Astrocyte (in vitro differentiated cells and primary cell): Measurements from ENCODE around the gene IGDCC3. TPM values are rescaled to one million over a fixed set of nuclear protein-coding genes. Genes with fewer than 3 reads are reported as not detected.

Experiments used
- DNase-seq: peaks from one replicate; pipeline ENCODE4 v3.0.0-alpha.2; 2010; ENCODE audit warnings: low read depth
- FAIRE-seq: peaks from 2 replicates; lab custom pipeline; 2011; peaks lifted over from hg19 to GRCh38; lab: Jason Lieb, UNC
- H2AFZ ChIP-seq: 2 replicates; pipeline ENCODE4 v1.6.0; 2012; ENCODE audit warnings: low read depth, low read length, inconsistent platforms
- H3K27ac ChIP-seq: 2 replicates; pipeline ENCODE4 v1.5.1; 2011; ENCODE audit warnings: low read depth, low read length, inconsistent platforms
- H3K27me3 ChIP-seq: 2 replicates; pipeline ENCODE4 v1.6.0; 2011; ENCODE audit warnings: low read length, inconsistent platforms; ENCODE audit not compliant: insufficient read depth
- H3K36me3 ChIP-seq: 2 replicates; pipeline ENCODE4 v1.5.1; 2011; ENCODE audit warnings: low read length, inconsistent platforms; ENCODE audit not compliant: insufficient read depth
- H3K4me1 ChIP-seq: 2 replicates; pipeline ENCODE4 v1.5.1; 2011; ENCODE audit warnings: low read length, inconsistent platforms; ENCODE audit not compliant: insufficient read depth
- H3K4me2 ChIP-seq: 2 replicates; pipeline ENCODE4 v1.6.0; 2012; ENCODE audit warnings: low read length, inconsistent platforms
- H3K4me3 ChIP-seq: 2 replicates; pipeline ENCODE4 v1.5.1; 2011; ENCODE audit warnings: low read depth, mild to moderate bottlenecking, low read length, inconsistent platforms; ENCODE audit not compliant: insufficient read depth
- H3K79me2 ChIP-seq: 2 replicates; pipeline ENCODE4 v1.6.0; 2012; ENCODE audit warnings: mild to moderate bottlenecking, low read length, inconsistent platforms; ENCODE audit not compliant: insufficient read depth
- H3K9ac ChIP-seq: 2 replicates; pipeline ENCODE4 v1.6.0; 2012; ENCODE audit warnings: mild to moderate bottlenecking, low read length, inconsistent platforms
- H3K9me3 ChIP-seq: 2 replicates; pipeline ENCODE4 v1.5.1; 2012; ENCODE audit warnings: low read depth, mild to moderate bottlenecking, low read length, inconsistent platforms; ENCODE audit not compliant: insufficient read depth
- H4K20me1 ChIP-seq: 2 replicates; pipeline ENCODE4 v1.6.0; 2012; ENCODE audit warnings: low read length, inconsistent platforms; ENCODE audit not compliant: insufficient read depth
- H3K27ac Mint-ChIP-seq: one replicate; pipeline ENCODE4 v1.8.0; 2021; ENCODE audit warnings: mild to moderate bottlenecking, mixed read lengths; ENCODE audit not compliant: unreplicated experiment
- H3K27me3 Mint-ChIP-seq: one replicate; pipeline ENCODE4 v1.8.0; 2021; ENCODE audit warnings: low read depth, mixed read lengths; ENCODE audit not compliant: unreplicated experiment
- H3K36me3 Mint-ChIP-seq: one replicate; pipeline ENCODE4 v1.8.0; 2021; ENCODE audit warnings: low read depth, mixed read lengths; ENCODE audit not compliant: unreplicated experiment
- H3K4me1 Mint-ChIP-seq: one replicate; pipeline ENCODE4 v1.8.0; 2021; ENCODE audit warnings: low read depth, mixed read lengths; ENCODE audit not compliant: unreplicated experiment
- H3K4me3 Mint-ChIP-seq: one replicate; pipeline ENCODE4 v1.8.0; 2021; ENCODE audit warnings: mild to moderate bottlenecking, moderate library complexity, mixed read lengths; ENCODE audit not compliant: unreplicated experiment
- H3K9me3 Mint-ChIP-seq: one replicate; pipeline ENCODE4 v1.8.0; 2021; ENCODE audit warnings: mild to moderate bottlenecking, mixed read lengths; ENCODE audit not compliant: unreplicated experiment
- CTCF ChIP-seq: IDR thresholded peaks from 2 replicates; pipeline ENCODE4 v1.5.1; 2011; ENCODE audit warnings: low read depth, mild to moderate bottlenecking, inconsistent platforms, low read length, moderate library complexity; ENCODE audit not compliant: insufficient read depth
- EZH2 ChIP-seq: IDR thresholded peaks from 2 replicates; pipeline ENCODE4 v1.6.1; 2012; ENCODE audit warnings: mild to moderate bottlenecking, low read length, inconsistent platforms; ENCODE audit not compliant: insufficient read depth
- total RNA-seq: library from RNA; stranded (reverse); gene quantifications from 2 replicates; pipeline ENCODE4 v1.2.1, GENCODE V29; 2021

IGDCC3 gene
- total RNA-seq, 1 donor from 2014 or later: 11.0 TPM

GRCh38 chr15:65306551-65306950 is 71.3 kb downstream of the IGDCC3 start:
- Histone ChIP-seq H3K36me3 (no peaks in the 10 kb centered on the region), H3K4me1 (peaks cover 8% of the 10 kb centered on the region), H3K9me3 (no peaks in the 10 kb centered on the region), H2AFZ (no peak overlapping the region), H3K27ac (no peak overlapping the region), H3K79me2 (no peaks in the 10 kb centered on the region), H4K20me1 (peaks cover 5% of the 10 kb centered on the region), H3K9ac (no peak overlapping the region), H3K4me2 (no peak overlapping the region), H3K27me3 (no peaks in the 10 kb centered on the region), H3K4me3 (no peak overlapping the region)
- H3K4me3 Mint-ChIP-seq: no peak overlapping the region
- FAIRE-seq: no peak
- no peak for DNase-seq
- no peaks in the 10 kb centered on the region for H3K36me3 Mint-ChIP-seq
- H3K27ac Mint-ChIP-seq: no peak overlapping the region
- no peaks in the 10 kb centered on the region for H3K27me3 Mint-ChIP-seq
- H3K4me1 Mint-ChIP-seq: peaks cover 6% of the 10 kb centered on the region
- TF ChIP-seq CTCF (no peak), EZH2 (no peak)
- no peaks in the 10 kb centered on the region for H3K9me3 Mint-ChIP-seq

- H3K79me2 ChIP-seq: no peaks in the 10 kb centered on the region
- peaks cover 6% of the 10 kb centered on the region for H3K4me1 Mint-ChIP-seq
- no peaks in the 10 kb centered on the region for H3K36me3 ChIP-seq
- no peaks in the 10 kb centered on the region for H3K9me3 Mint-ChIP-seq
- no peak overlapping the region for H3K27ac ChIP-seq
- no peaks in the 10 kb centered on the region for H3K36me3 Mint-ChIP-seq
- H3K27me3 Mint-ChIP-seq: no peaks in the 10 kb centered on the region
- DNase-seq (no peak), FAIRE-seq (no peak)
- no peak overlapping the region for H3K4me2 ChIP-seq
- peaks cover 8% of the 10 kb centered on the region for H3K4me1 ChIP-seq
- H2AFZ ChIP-seq: no peak overlapping the region
- peaks cover 5% of the 10 kb centered on the region for H4K20me1 ChIP-seq
- no peak overlapping the region for H3K4me3 ChIP-seq
- H3K27me3 ChIP-seq: no peaks in the 10 kb centered on the region
- H3K4me3 Mint-ChIP-seq: no peak overlapping the region
- H3K9ac ChIP-seq: no peak overlapping the region
- H3K9me3 ChIP-seq: no peaks in the 10 kb centered on the region
- H3K27ac Mint-ChIP-seq: peak overlapping the region; percentile 58
- TF ChIP-seq EZH2 (no peak), CTCF (no peak)
Measured at GRCh38 chr15:65305776-65306175, 72.0 kb downstream of the IGDCC3 start.

- Mint-ChIP-seq H3K27me3 (no peaks in the 10 kb centered on the region), H3K36me3 (no peaks in the 10 kb centered on the region), H3K27ac (peak overlapping the region; percentile 99), H3K4me3 (no peak overlapping the region), H3K9me3 (no peaks in the 10 kb centered on the region), H3K4me1 (peaks cover 6% of the 10 kb centered on the region)
- Histone ChIP-seq H3K36me3 (no peaks in the 10 kb centered on the region), H4K20me1 (peaks cover 5% of the 10 kb centered on the region), H3K27me3 (no peaks in the 10 kb centered on the region), H2AFZ (no peak overlapping the region), H3K27ac (no peak overlapping the region), H3K9ac (no peak overlapping the region), H3K4me1 (peaks cover 8% of the 10 kb centered on the region), H3K4me2 (no peak overlapping the region), H3K79me2 (no peaks in the 10 kb centered on the region), H3K9me3 (no peaks in the 10 kb centered on the region), H3K4me3 (no peak overlapping the region)
- DNase-seq (no peak), FAIRE-seq (no peak)
- TF ChIP-seq CTCF: no peak
- TF ChIP-seq EZH2: no peak
Measured at GRCh38 chr15:65305150-65305758, 72.5 kb downstream of the IGDCC3 start.
